ENCODE measurements around the gene UBE3D. TPM values are rescaled to one million over a fixed set of nuclear protein-coding genes. Genes with fewer than 3 reads are reported as not detected.

UBE3D gene
- total and polyA plus RNA-seq, 2 of the 8 experiments (the other 6 are each of a cell fraction or from before 2014, with no cell fraction given) = 5.7 to 16.3 TPM

DNA sequence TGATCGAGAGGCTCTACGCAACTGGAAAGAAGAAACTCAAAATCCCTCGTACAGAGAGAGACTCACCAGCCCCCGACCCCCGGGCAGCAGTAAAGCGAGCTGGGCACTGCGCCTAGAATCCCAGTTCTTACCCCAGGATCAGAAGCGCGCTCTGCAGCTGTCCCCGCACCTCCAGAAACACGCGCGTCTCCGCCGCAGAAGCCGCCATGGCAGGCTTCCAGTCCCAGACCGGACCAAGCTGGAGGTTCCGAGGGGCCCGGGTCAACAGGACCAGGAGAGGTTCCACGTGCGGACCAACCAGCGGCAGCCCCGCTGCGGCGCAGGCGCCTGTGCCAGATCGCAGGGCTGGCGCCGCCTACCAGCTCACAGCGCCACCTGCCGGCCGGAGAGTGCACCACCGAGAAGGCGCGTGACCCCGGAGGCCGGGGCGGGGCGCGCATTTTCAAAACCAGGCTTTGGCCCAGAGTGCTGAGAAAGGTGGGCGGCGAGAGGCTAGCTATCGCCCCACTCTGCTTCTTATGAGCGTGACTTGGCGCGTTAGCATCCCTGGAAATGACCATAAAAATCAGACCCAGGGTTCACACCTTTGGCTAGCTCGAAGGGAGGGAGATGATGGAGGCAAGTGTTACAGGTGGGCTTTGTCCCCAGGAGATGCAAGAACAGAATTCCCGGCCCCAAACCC is at the start of gene UBE3D (continued):
- TF ChIP-seq SP4 (IDR thresholded peaks at IDR 0.05; ENCODE audit: low read length) (peak; percentile 66; the same call in 1 of the 2 replicates), TAF7 (optimal IDR thresholded peaks at IDR 0.05; ENCODE audit: borderline replicate concordance, low read depth, low read length) (peak; percentile 9), YY1 (IDR thresholded peaks at IDR 0.05; ENCODE audit: low read depth, low read length) (peak; percentile 83), RBBP5 (IDR thresholded peaks at IDR 0.05; ENCODE audit: borderline replicate concordance, low read depth, low read length) (peak; percentile 72; the same call in 1 of the 2 replicates), POLR2A (IDR thresholded peaks at IDR 0.05; ENCODE audit: control extremely low read depth in 1 of 2, low read depth in 2 of 2, low read length in 2 of 2) (peak; percentile 70 to 89), ZNF274 (IDR thresholded peaks at IDR 0.05; ENCODE audit: borderline replicate concordance, extremely low read depth, low read length) (no peak), PHF8 (conservative IDR thresholded peaks at IDR 0.05; ENCODE audit: low read depth, low read length) (peak; percentile 94), EP300 (IDR thresholded peaks at IDR 0.05; ENCODE audit: borderline replicate concordance in 1 of 2, low read depth in 2 of 2, low read length in 2 of 2) (no peak), HDAC6 (IDR thresholded peaks at IDR 0.05; ENCODE audit: low read depth, low read length) (no peak), KDM5A (IDR thresholded peaks at IDR 0.05; ENCODE audit: low read length) (no peak), TBP (IDR thresholded peaks at IDR 0.05; ENCODE audit: low read depth, low read length) (peak; percentile 49; the same call in 1 of the 2 replicates), FOSL1 (IDR thresholded peaks at IDR 0.05; ENCODE audit: insufficient read depth, low read depth, low read length) (no peak), POLR2AphosphoS5 (IDR thresholded peaks at IDR 0.05; ENCODE audit: low read depth, low read length) (peak; percentile 79; the same call in 1 of the 2 replicates), SIX5 (IDR thresholded peaks at IDR 0.05; ENCODE audit: low read depth, low read length) (no peak), EGR1 (IDR thresholded peaks at IDR 0.05; ENCODE audit: borderline replicate concordance, low read depth, low read length) (no peak; the same call in 1 of the 2 replicates), SIRT6 (IDR thresholded peaks at IDR 0.05; ENCODE audit: low read length) (no peak), BACH1 (IDR thresholded peaks at IDR 0.05; ENCODE audit: low read length) (no peak), KDM4A (IDR thresholded peaks at IDR 0.05; ENCODE audit: low read depth, low read length, severe bottlenecking) (peak; percentile 93), NANOG (IDR thresholded peaks at IDR 0.05; ENCODE audit: insufficient read depth, low read depth, low read length, poor library complexity, severe bottlenecking) (peak; percentile 13)
- TF ChIP-seq, protein P1, sequence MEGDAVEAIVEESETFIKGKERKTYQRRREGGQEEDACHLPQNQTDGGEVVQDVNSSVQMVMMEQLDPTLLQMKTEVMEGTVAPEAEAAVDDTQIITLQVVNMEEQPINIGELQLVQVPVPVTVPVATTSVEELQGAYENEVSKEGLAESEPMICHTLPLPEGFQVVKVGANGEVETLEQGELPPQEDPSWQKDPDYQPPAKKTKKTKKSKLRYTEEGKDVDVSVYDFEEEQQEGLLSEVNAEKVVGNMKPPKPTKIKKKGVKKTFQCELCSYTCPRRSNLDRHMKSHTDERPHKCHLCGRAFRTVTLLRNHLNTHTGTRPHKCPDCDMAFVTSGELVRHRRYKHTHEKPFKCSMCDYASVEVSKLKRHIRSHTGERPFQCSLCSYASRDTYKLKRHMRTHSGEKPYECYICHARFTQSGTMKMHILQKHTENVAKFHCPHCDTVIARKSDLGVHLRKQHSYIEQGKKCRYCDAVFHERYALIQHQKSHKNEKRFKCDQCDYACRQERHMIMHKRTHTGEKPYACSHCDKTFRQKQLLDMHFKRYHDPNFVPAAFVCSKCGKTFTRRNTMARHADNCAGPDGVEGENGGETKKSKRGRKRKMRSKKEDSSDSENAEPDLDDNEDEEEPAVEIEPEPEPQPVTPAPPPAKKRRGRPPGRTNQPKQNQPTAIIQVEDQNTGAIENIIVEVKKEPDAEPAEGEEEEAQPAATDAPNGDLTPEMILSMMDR (IDR thresholded peaks at IDR 0.05; ENCODE audit: control extremely low read depth in 1 of 3, insufficient read depth in 1 of 3, low read depth in 1 of 3, low read length in 3 of 3) = peak; percentile 82 to 93 (median 92)

All from H1 (cell line).